IMR-90 (cell line): ENCODE data around the gene CDK13. TPM values are rescaled to one million over a fixed set of nuclear protein-coding genes. Genes with fewer than 3 reads are reported as not detected.

Experiments used
- ATAC-seq: fragments of 200-7000 bp; cut with Tn5 transposase; 2 replicates; pipeline ENCODE4 v1.9.1; 2020; ENCODE audit warnings: low read depth, mild to moderate bottlenecking, moderate library complexity
- BruUV-seq: library from RNA; stranded (reverse); fragments of 400-500 nt; replicated peaks from 2 replicates; lab custom pipeline; 2021; lab: Mats Ljungman, UMichigan
- CTCF ChIA-PET: fragments of 300-600 bp; formaldehyde crosslinking; extraction: SDS; loops from one replicate; lab custom pipeline; 2021; ENCODE audit warnings: antibody characterized with exemption; lab: Yijun Ruan, JAX
- POLR2A ChIA-PET: fragments of 300-600 bp; sonication (Branson Sonifier 250); formaldehyde crosslinking; loops from one replicate; lab custom pipeline; 2022; ENCODE audit warnings: antibody characterized with exemption; ENCODE audit not compliant: unreplicated experiment; lab: Charles Lee
- DNase-seq: peaks from one replicate; pipeline ENCODE4 v3.0.0; 2013
- H2AFZ ChIP-seq: replicated peaks from 2 replicates; pipeline ENCODE3; 2013; ENCODE audit warnings: low read length, mild to moderate bottlenecking; ENCODE audit not compliant: poor library complexity
- H2AK5ac ChIP-seq: 2 replicates; pipeline ENCODE4 v1.6.1; 2013; ENCODE audit warnings: low read depth, low read length, inconsistent platforms
- H2AK9ac ChIP-seq: replicated peaks from 2 replicates; pipeline ENCODE3; 2013; ENCODE audit warnings: mild to moderate bottlenecking, low read depth, low read length, moderate library complexity; ENCODE audit not compliant: poor library complexity
- H2BK120ac ChIP-seq: 2 replicates; pipeline ENCODE4 v1.6.1; 2013; ENCODE audit warnings: low read depth, low read length, inconsistent platforms
- H2BK15ac ChIP-seq: 3 replicates; pipeline ENCODE4 v1.6.1; 2013; ENCODE audit warnings: low read depth, low read length, inconsistent platforms
- H2BK20ac ChIP-seq: 2 replicates; pipeline ENCODE4 v1.6.1; 2013; ENCODE audit warnings: low read depth, mild to moderate bottlenecking, inconsistent platforms, low read length, moderate library complexity
- H2BK5ac ChIP-seq: 2 replicates; pipeline ENCODE4 v1.6.1; 2013; ENCODE audit warnings: mild to moderate bottlenecking, low read depth, low read length, inconsistent platforms; ENCODE audit not compliant: poor library complexity, severe bottlenecking
- H3K14ac ChIP-seq: replicated peaks from 2 replicates; pipeline ENCODE4 v1.6.1; 2013; ENCODE audit warnings: low read depth, low read length, inconsistent platforms
- H3K18ac ChIP-seq: 2 replicates; pipeline ENCODE4 v1.6.1; 2013; ENCODE audit warnings: low read depth, low read length, control low read depth
- H3K23ac ChIP-seq: 2 replicates; pipeline ENCODE4 v1.6.1; 2013; ENCODE audit warnings: low read depth, low read length, inconsistent platforms
- H3K27ac ChIP-seq: 2 replicates; pipeline ENCODE4 v1.5.1; 2013; ENCODE audit warnings: mild to moderate bottlenecking, control low read depth, low read length; ENCODE audit not compliant: insufficient read depth
- H3K27me3 ChIP-seq: 2 replicates; pipeline ENCODE4 v1.6.1; 2013; ENCODE audit warnings: low read length; ENCODE audit not compliant: control insufficient read depth, insufficient read depth
- H3K36me3 ChIP-seq: 2 replicates; pipeline ENCODE4 v1.6.1; 2013; ENCODE audit warnings: low read length, mixed read lengths; ENCODE audit not compliant: control insufficient read depth, insufficient read depth
- H3K4ac ChIP-seq: 2 replicates; pipeline ENCODE4 v1.6.1; 2013; ENCODE audit warnings: low read depth, low read length, inconsistent platforms
- H3K4me1 ChIP-seq: 2 replicates; pipeline ENCODE4 v1.6.1; 2013; ENCODE audit warnings: low read length, mixed read lengths; ENCODE audit not compliant: control insufficient read depth, insufficient read depth
- H3K4me2 ChIP-seq: 2 replicates; pipeline ENCODE4 v1.6.1; 2013; ENCODE audit warnings: low read depth, mild to moderate bottlenecking, control low read depth, low read length, moderate library complexity
- H3K4me3 ChIP-seq: 2 replicates; pipeline ENCODE4 v1.5.1; 2013; ENCODE audit warnings: low read depth, mild to moderate bottlenecking, control low read depth, low read length, moderate library complexity; ENCODE audit not compliant: insufficient read depth
- H3K56ac ChIP-seq: 2 replicates; pipeline ENCODE4 v1.6.1; 2013; ENCODE audit warnings: low read length, inconsistent platforms; ENCODE audit not compliant: insufficient read depth; ENCODE audit errors: extremely low read depth
- H3K79me1 ChIP-seq, 2 experiments: 2 replicates each; pipeline ENCODE4 v1.6.1; 2013; ENCODE audit warnings: low read length in 2 of 2, inconsistent platforms in 1 of 2, low read depth in 1 of 2
- H3K9ac ChIP-seq: 2 replicates; pipeline ENCODE4 v1.6.1; 2013; ENCODE audit warnings: low read depth, low read length, control low read depth
- H3K9me1 ChIP-seq: 2 replicates; pipeline ENCODE4 v1.6.1; 2013; ENCODE audit warnings: low read length, inconsistent platforms; ENCODE audit not compliant: insufficient read depth
- H3K9me3 ChIP-seq: 2 replicates; pipeline ENCODE4 v1.6.1; 2013; ENCODE audit warnings: low read length; ENCODE audit not compliant: control insufficient read depth, insufficient read depth
- H4K20me1 ChIP-seq: 2 replicates; pipeline ENCODE4 v1.6.1; 2013; ENCODE audit warnings: low read length, inconsistent platforms; ENCODE audit not compliant: insufficient read depth
- H4K5ac ChIP-seq: 2 replicates; pipeline ENCODE4 v1.6.1; 2013; ENCODE audit warnings: mild to moderate bottlenecking, low read depth, low read length, control low read depth
- H4K8ac ChIP-seq, 2 experiments: 2 replicates each; pipeline ENCODE4 v1.6.1; 2013; ENCODE audit warnings: low read depth in 2 of 2, low read length in 2 of 2, control low read depth in 1 of 2, inconsistent platforms in 1 of 2
- H4K91ac ChIP-seq: 2 replicates; pipeline ENCODE4 v1.6.1; 2013; ENCODE audit warnings: low read depth, low read length, inconsistent platforms; ENCODE audit not compliant: insufficient read depth
- CEBPB ChIP-seq: IDR thresholded peaks from 2 replicates; pipeline ENCODE4 v1.6.1; 2012; ENCODE audit warnings: low read depth, low read length, improper control_type of control experiment
- CTCF ChIP-seq: conservative IDR thresholded peaks from 2 replicates; pipeline ENCODE4 v1.5.1; 2012; ENCODE audit warnings: mild to moderate bottlenecking, low read depth, low read length, improper control_type of control experiment
- ELK1 ChIP-seq: fragments of 150-350 bp; IDR thresholded peaks from 2 replicates; pipeline ENCODE4 v1.6.1; 2016; ENCODE audit warnings: low read depth, mild to moderate bottlenecking, low read length, moderate library complexity, borderline replicate concordance
- FOS ChIP-seq: fragments of 150-350 bp; IDR thresholded peaks from 2 replicates; pipeline ENCODE4 v1.6.1; 2016; ENCODE audit warnings: low read depth, low read length
- MAFK ChIP-seq: IDR thresholded peaks from 2 replicates; pipeline ENCODE4 v1.6.1; 2012; ENCODE audit warnings: low read depth, low read length, improper control_type of control experiment
- MAZ ChIP-seq: IDR thresholded peaks from 2 replicates; pipeline ENCODE4 v1.6.1; 2012; ENCODE audit warnings: low read depth, mild to moderate bottlenecking, low read length, improper control_type of control experiment, moderate library complexity, borderline replicate concordance
- MXI1 ChIP-seq: IDR thresholded peaks from 2 replicates; pipeline ENCODE4 v1.6.1; 2012; ENCODE audit warnings: low read depth, mild to moderate bottlenecking, low read length, moderate library complexity, borderline replicate concordance
- NFE2L2 ChIP-seq: fragments of 150-350 bp; IDR thresholded peaks from 2 replicates; pipeline ENCODE4 v1.6.1; 2016; ENCODE audit warnings: low read depth, mild to moderate bottlenecking, low read length
- POLR2A ChIP-seq: IDR thresholded peaks from 2 replicates; pipeline ENCODE4 v1.6.1; 2012; ENCODE audit warnings: mild to moderate bottlenecking, low read depth, low read length
- RAD21 ChIP-seq: IDR thresholded peaks from 2 replicates; pipeline ENCODE4 v1.6.1; 2012; ENCODE audit warnings: low read length, improper control_type of control experiment
- RCOR1 ChIP-seq: IDR thresholded peaks from 2 replicates; pipeline ENCODE4 v1.6.1; 2012; ENCODE audit warnings: mild to moderate bottlenecking, low read length, improper control_type of control experiment; ENCODE audit not compliant: insufficient replicate concordance
- RFX5 ChIP-seq: IDR thresholded peaks from 2 replicates; pipeline ENCODE4 v1.8.0; 2012; ENCODE audit warnings: low read depth, mild to moderate bottlenecking, low read length, moderate library complexity
- SMC3 ChIP-seq: fragments of 150-350 bp; IDR thresholded peaks from 2 replicates; pipeline ENCODE4 v1.6.1; 2016; ENCODE audit warnings: low read depth, mild to moderate bottlenecking, antibody characterized with exemption, low read length, moderate library complexity
- WGBS, 2 experiments: methylation state at CpG; one replicate each; pipeline versions ENCODE4 v1.1.5 to v1.1.7; 2013; ENCODE audit warnings: missing lambda C conversion rate in 2 of 2; ENCODE audit not compliant: insufficient read length in 1 of 2; ENCODE audit errors: extremely low coverage in 2 of 2; 5-methylcytosine and 5-hydroxymethylcytosine counted together
- dilution Hi-C: fragments of 300-500 bp; cut with HindIII; formaldehyde crosslinking; loops from one replicate; pipeline ENCODE4 v1.14.3; 2018; ENCODE audit warnings: low sequenced_read_pairs; ENCODE audit not compliant: unreplicated experiment
- in situ Hi-C: fragments of 300-500 bp; cut with MboI; formaldehyde crosslinking; loops from 3 replicates; pipeline ENCODE4 v1.14.3; 2019; ENCODE audit warnings: low sequenced_read_pairs, inconsistent platforms, mixed read lengths
- intact Hi-C: fragments of 100-400 bp; cut with micrococcal nuclease; formaldehyde crosslinking; loops from 2 replicates; pipeline ENCODE4 v1.10.0; 2022
- polyA plus RNA-seq, 3 experiments: library from polyadenylated mRNA; depleted of rRNA; stranded (reverse); fragments of >200 nt; gene quantifications; 2 replicates each; pipeline ENCODE4 v1.2.3, GENCODE V29; 2012; ENCODE audit warnings: low replicate concordance in 1 of 3
- total RNA-seq: library from RNA; depleted of rRNA; stranded (reverse); fragments of >200 nt; gene quantifications from 2 replicates; pipeline ENCODE4 v1.2.3, GENCODE V29; 2012
- TF ChIP-seq, protein P1 (sequence below): fragments of 150-350 bp; IDR thresholded peaks from 2 replicates; pipeline ENCODE4 v1.6.1; 2017; ENCODE audit warnings: mild to moderate bottlenecking, antibody characterized with exemption, low read length, low read depth

CDK13 gene
- total and polyA plus RNA-seq, 2 of the 4 experiments (the other 2 are of a cell fraction), result 20.1 to 50.4 TPM

- no TSS peak for BruUV-seq
- 100% methylated on average over 1 of the region's 2 CpGs; no CpG with 5 or more reads in 1 of the 2 experiments for WGBS, 2 experiments
Observed at GRCh38 chr7:40148671-40149070, 198.6 kb downstream of the CDK13 start.

More at GRCh38 chr7:40148671-40149070, 198.6 kb downstream of the CDK13 start:
- H3K4ac ChIP-seq, result no peak overlapping the region
- H3K4me1 ChIP-seq, result no peaks in the 10 kb centered on the region
- H3K27me3 ChIP-seq, result no peaks in the 10 kb centered on the region
- H3K9me1 ChIP-seq, result no peaks in the 10 kb centered on the region
- in situ Hi-C loops, result no loop called here
- ChIA-PET CTCF (no interaction called here), POLR2A (interaction anchor here (0.5 kb wide), 1 partner anchor 622 kb away, joined by 3 read pairs; no protein-coding TSS in a partner anchor)
- H2AK9ac ChIP-seq, result no peak overlapping the region
- no peak overlapping the region for H2BK20ac ChIP-seq
- H2BK15ac ChIP-seq, result no peak overlapping the region
- no peaks in the 10 kb centered on the region for H3K79me1 ChIP-seq
- H3K9ac ChIP-seq, result no peak overlapping the region
- no peak overlapping the region for H2BK5ac ChIP-seq
- no peak overlapping the region for H3K4me3 ChIP-seq
- H4K91ac ChIP-seq, result no peak overlapping the region
- H2AFZ ChIP-seq, result no peak overlapping the region
- H3K27ac ChIP-seq, result no peak overlapping the region
- H3K4me2 ChIP-seq, result no peak overlapping the region
- intact Hi-C loops, result no loop called here
- H4K8ac ChIP-seq, result no peak overlapping the region
- H3K14ac ChIP-seq, result no peak overlapping the region
- H3K36me3 ChIP-seq, result no peaks in the 10 kb centered on the region
- no peak overlapping the region for H3K18ac ChIP-seq
- TF ChIP-seq MAFK, result no peak
- TF ChIP-seq MXI1, result no peak
- no peak for TF ChIP-seq ELK1
- no peak for TF ChIP-seq POLR2A
- no peak for TF ChIP-seq RCOR1
- TF ChIP-seq, protein P1, sequence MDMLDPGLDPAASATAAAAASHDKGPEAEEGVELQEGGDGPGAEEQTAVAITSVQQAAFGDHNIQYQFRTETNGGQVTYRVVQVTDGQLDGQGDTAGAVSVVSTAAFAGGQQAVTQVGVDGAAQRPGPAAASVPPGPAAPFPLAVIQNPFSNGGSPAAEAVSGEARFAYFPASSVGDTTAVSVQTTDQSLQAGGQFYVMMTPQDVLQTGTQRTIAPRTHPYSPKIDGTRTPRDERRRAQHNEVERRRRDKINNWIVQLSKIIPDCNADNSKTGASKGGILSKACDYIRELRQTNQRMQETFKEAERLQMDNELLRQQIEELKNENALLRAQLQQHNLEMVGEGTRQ, result no peak
- TF ChIP-seq CTCF, result no peak
- no peak for TF ChIP-seq MAZ
- TF ChIP-seq NFE2L2, result no peak
- no peak for TF ChIP-seq RFX5
- no peak for TF ChIP-seq RAD21
- TF ChIP-seq SMC3, result no peak
- no peak for TF ChIP-seq CEBPB
- TF ChIP-seq FOS, result no peak
- H2BK120ac ChIP-seq, result no peak overlapping the region
- dilution Hi-C loops, result no loop called here
- no peak overlapping the region for H3K56ac ChIP-seq
- no peak overlapping the region for H2AK5ac ChIP-seq
- H3K23ac ChIP-seq, result no peak overlapping the region
- H3K9me3 ChIP-seq, result no peaks in the 10 kb centered on the region
- H4K5ac ChIP-seq, result no peak overlapping the region
- no peak for DNase-seq
- no peak for ATAC-seq
- no peaks in the 10 kb centered on the region for H4K20me1 ChIP-seq
